ENCODE data around the gene GRAMD1A.
"Not testable (repeated sequence)": the region's sequence is repeated elsewhere in the genome, so short reads cannot be mapped to it uniquely, and the experiment has no call there.

GRAMD1A gene

DNA sequence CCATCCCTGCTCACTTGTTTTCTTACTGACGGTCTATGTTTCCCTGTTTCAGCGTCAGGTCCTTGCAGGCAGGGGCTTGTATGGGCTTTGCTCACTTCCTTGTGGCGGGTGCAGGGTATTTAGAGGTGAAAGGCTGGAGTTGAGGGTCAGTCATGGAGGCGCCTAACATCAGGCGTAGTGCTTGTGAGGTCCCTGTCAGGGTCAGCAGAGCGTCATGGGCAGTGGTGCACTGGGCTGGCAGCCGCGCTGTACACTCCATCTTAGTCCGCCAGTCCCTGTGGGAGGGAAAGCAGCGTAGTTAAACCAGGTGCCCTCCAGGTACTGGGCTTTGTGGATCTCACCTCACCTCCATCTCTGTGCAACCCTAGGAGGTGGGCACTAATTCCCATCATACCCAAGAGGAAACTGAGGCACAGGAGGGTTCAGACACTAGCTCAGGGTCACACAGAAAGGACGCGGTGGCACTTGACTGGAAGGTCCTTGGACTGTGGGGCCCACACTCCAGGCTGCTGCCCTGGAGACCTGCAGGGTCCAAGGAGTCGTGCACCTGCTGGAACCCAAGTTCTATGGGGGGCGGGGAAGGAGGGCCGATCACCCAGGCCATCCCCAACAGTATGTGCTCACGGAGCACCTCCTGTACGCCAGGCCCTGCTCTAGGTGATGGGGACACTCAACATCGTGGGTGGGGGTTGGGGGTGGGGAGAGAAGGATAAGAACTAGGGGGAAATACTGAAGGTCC, 4.6 kb downstream of the GRAMD1A start:
- DNase-seq, result no peak

GRCh38 chr19:35005256-35005977, 5.3 kb downstream of the GRAMD1A start:
- DNase-seq, result peak; percentile 2

GRCh38 chr19:35006007-35006341, 5.9 kb downstream of the GRAMD1A start:
- DNase-seq, result peak; percentile 1

GRCh38 chr19:35006342-35006998, 6.3 kb downstream of the GRAMD1A start:
- peak; percentile 2 for DNase-seq

GRCh38 chr19:35006999-35007365, 6.9 kb downstream of the GRAMD1A start:
- peak; percentile 1 for DNase-seq

DNA sequence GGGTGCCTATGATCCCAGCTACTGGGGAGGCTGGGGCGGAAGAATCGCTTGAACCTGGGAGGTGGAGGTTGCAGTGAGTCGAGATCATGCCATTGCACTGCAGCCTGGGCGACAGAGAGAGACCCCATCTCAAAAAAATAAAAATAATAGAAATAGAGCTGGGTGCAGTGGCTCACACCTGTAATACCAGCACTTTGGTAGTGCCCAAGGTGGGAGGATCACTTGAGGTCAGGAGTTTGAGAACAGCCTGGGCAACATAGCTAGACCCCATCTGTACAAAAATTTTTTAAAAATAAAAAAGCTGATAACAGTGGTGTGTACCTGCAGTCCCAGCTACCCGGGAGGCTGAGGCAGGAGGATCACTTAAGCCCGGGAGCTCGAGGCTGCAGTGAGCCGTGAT, 7.3 kb downstream of the GRAMD1A start:
- peak; percentile 1 for DNase-seq

GRCh38 chr19:35008891-35009341, 8.8 kb downstream of the GRAMD1A start:
- no peak for DNase-seq

DNA sequence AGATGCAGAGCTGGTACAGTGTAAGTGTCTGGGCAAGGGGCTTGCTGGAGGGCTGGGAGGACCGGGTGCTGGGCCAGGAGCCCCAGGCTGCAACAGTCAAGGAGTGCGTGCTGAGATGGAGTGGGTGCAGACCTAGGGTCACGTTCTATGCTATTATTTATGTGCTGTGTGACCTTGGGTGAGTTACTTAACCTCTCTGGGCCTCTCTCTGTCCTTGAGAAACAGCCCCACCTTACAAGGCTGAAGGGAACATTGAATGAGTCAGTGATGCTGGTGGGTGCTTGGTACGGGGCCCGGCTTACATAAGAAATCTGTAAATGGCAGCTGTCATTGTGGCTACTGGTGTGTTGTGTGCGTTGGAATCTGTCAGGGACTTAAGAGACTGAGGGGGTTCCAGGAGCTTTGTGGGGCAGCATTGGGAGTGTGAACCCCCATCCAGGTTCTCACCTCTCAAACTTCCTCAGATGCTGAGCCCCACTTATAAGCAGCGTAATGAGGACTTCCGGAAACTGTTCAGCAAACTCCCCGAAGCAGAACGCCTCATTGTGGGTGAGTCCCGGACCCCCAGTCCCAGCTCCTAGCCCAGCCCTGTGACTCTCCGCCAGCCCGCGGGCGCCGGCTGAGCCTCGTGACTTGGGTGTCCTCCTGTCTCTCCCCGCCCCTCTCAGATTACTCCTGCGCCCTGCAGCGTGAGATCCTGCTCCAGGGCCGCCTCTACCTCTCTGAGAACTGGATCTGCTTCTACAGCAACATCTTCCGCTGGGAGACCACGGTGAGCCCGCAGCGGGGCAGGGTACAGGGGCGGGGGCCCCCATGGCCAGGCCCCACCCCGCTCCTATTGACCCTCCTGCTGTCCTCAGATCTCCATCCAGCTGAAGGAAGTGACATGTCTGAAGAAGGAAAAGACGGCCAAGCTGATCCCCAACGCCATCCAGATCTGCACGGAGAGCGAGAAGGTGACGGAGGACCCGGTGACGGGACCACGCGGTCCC, 9.6 kb downstream of the GRAMD1A start:
- DNase-seq, result no peak

DNA sequence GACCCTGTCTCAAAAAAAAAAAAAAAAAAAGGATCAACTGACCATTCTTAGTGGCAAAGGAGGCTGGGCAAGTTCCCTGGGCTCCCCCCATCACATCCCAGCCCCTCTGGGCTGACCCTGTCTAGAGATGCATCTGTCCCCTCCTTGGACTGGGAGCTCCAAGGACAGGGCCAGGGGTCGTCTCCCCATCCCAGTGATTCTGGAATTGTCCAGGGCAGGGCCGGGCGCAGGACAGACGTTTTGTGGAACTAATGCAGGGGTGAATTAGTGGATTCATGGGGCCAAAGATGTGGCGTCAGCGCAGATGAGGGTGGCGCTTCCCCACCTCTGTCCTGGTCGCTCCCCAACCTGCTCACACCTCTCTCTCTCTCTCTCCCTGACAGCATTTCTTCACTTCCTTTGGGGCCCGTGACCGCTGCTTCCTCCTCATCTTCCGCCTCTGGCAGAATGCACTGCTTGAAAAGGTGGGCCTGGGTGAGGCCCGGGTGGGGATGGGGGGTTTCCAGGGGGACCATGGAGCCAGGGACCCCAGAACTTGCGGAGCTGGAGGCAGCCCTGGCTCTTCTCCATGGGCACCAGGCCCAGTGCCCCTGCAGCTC, 11.1 kb downstream of the GRAMD1A start:
- peak; percentile 45 for DNase-seq

DNA sequence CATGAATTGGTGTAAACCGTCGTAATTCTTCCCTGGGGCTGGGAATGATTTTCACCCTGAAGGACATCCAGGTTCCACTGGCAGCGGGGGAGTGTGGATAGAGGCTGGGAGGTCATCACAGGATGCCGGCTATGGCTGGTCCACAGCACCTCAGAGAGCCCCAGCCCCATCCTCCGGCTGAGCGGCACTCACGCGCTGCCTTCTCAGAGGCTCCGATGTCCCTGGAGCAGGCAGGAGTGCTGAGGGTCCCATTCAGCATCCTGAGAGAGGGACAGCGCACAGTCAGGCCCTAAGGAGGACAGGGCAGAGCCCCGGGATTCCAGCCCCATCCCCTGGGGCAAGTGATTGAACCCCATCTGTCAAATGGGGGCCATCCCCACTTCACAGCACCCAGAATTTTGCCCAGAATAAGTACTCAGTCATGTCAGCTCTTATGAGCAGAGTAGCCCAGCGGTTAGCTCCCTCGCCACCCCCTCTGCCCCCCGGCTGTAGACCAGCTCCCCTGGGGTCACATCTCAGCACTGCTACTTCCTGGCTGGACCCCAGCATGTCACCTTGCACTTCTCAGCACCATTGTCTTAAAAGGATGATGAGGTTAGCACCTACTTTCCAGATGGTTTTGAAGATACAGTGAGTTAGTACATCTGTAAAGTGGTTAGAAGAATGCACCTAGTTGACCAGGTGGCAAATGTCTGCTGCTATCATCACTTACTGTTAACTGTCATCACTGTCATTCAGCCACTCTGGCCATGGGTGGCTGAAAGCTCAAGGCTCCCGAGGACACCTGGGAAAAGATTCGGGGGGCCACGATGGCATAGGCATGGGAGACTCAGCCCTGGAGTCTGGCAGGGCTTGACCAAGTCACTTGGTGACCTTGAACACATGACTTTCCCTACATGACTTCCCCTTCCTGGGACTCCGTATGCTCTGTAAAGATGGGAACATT, 11.9 kb downstream of the GRAMD1A start:
- no peak for DNase-seq

DNA sequence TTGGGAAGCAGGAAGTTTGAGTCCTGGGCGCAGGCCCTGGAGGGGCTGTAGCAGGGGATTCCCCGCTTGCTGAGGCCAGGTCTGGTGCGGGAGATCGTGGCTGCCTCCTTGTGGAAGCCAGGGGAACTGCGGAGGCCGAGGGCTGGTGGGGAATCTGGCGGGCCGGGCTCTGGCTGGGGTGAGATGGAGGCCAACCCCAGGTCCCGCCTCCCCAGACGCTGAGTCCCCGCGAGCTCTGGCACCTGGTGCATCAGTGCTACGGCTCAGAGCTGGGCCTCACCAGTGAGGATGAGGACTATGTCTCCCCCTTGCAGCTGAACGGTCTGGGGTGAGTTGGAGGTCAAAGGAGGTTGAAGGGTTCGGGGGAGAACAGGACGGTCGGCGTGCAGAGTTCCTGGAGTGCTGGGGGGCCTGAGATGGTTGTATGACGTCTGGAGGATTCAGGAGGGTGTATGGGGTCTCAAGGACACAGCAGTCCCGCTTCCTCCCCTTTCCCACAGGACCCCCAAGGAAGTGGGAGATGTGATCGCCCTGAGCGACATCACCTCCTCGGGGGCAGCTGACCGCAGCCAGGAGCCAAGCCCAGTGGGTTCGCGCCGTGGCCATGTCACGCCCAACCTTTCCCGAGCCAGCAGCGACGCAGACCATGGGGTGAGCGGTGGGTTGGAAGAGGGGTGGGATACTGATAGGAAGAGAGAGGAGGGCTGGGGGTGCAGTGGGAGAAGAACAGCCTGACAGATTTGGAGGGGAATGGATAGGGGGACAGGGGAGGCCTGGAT, 13.1 kb downstream of the GRAMD1A start:
- peak; percentile 87 for DNase-seq

- peak; percentile 79 for DNase-seq
These were observed 14.0 kb downstream of the GRAMD1A start for GRCh38 chr19:35013820-35014754.

GRCh38 chr19:35014774-35015173, 14.7 kb downstream of the GRAMD1A start:
- DNase-seq, result not testable (repeated sequence)

DNA sequence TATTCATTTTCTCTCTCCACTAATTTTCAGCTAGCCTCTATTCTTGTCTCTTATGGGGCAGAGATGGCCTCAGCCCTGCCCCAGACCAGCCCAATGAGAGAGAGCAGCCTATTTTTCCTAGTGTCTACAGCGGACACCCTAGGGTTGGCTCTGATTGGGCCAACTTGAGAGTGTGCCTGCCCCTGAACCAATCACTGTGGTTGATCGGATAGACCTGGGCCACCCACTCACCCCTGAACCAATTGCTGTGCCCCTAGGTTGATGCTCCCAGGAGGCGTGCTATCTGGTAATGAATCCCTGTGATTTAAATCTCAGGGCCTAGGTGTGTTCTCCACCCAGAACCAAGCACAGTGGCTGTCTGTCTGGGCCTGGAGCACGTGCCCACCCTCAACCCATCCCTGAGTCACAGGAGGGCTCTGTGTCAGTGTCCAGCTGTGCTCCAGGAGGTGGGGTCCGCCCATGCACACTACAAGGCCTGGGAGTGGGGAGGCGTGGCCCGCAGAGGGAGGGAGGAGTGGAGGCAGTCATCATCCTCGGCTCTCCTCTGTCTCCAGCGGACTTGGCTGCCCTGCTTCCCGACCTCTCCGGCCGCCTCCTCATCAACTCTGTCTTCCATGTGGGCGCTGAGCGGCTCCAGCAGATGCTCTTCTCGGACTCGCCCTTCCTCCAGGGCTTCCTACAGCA, 15.3 kb downstream of the GRAMD1A start:
- DNase-seq, result no peak

DNA sequence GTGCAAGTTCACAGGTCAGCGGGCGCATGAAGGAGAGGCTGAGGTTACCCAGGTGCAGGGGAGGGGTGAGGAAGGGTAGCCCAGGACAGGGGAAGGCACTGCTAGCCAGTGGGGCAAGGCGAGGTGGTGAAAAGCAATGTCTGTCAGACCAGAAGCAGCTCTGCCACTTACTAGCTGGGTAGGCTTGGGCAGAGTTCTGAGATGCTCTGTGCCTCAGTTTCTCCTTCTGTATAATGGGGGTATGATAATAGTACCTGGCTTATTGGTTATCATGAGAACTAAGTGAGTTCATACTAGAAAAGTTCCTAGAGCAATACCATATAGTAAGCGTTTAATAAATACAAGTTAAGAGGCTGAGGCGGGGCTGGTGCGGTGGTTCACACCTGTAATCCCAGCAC, 15.8 kb downstream of the GRAMD1A start:
- no peak for DNase-seq

DNA sequence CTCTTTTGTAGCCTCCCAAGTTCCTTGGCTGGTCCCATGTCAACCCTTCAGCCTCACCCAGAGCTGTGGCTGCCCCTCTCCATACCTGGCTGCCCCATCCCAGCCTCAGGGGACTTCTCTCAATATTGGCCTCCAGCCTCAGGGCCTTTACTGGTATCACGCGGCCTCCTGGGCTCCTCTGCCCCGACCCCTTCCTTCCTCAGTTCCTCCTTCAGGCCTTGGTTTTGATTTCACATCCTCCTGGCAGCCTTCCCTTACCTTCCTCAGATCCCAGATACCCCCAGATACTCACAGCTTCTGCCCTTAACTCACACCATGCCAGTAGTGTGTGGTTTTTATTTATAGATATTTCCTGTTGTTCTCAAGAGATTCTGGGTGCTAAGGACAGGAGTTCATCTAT, 17.4 kb downstream of the GRAMD1A start:
- no peak for DNase-seq

GRCh38 chr19:35018379-35018778, 18.3 kb downstream of the GRAMD1A start:
- no peak for DNase-seq

DNA sequence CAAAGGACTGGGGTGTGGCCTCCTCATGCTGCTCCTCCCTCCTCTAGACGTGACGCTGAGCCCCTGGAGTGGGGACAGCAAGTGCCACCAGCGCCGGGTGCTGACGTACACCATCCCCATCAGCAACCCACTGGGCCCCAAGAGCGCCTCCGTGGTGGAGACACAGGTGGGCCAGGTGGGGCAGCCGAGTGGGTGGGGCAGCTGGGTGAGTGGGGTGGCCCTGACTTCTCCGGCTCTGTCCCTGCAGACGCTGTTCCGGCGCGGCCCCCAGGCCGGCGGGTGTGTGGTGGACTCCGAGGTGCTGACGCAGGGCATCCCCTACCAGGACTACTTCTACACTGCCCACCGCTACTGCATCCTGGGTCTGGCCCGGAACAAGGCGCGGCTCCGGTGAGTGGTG, 19.0 kb downstream of the GRAMD1A start:
- no peak for DNase-seq

GRCh38 chr19:35021016-35021415, 20.9 kb downstream of the GRAMD1A start:
- DNase-seq, result no peak
